GM12892 (cell line): ENCODE results near the gene CLEC16A.

Source experiments
- DNase-seq: peaks from one replicate; pipeline ENCODE4 v3.0.0; 2011; ENCODE audit not compliant: insufficient read length
- FAIRE-seq: peaks from 2 replicates; lab custom pipeline; 2011; peaks lifted over from hg19 to GRCh38; lab: Jason Lieb, UNC
- POLR2A ChIP-seq: IDR thresholded peaks from 2 replicates; pipeline ENCODE4 v1.6.1; 2011; ENCODE audit warnings: low read depth, low read length, control low read depth
- POLR2AphosphoS5 ChIP-seq: IDR thresholded peaks from 2 replicates; pipeline ENCODE4 v1.6.1; 2011; ENCODE audit warnings: low read depth, low read length, control low read depth
- TAF1 ChIP-seq: IDR thresholded peaks from 2 replicates; pipeline ENCODE4 v1.6.1; 2011; ENCODE audit warnings: low read depth, mild to moderate bottlenecking, control low read depth, low read length, borderline replicate concordance

CLEC16A gene

DNA sequence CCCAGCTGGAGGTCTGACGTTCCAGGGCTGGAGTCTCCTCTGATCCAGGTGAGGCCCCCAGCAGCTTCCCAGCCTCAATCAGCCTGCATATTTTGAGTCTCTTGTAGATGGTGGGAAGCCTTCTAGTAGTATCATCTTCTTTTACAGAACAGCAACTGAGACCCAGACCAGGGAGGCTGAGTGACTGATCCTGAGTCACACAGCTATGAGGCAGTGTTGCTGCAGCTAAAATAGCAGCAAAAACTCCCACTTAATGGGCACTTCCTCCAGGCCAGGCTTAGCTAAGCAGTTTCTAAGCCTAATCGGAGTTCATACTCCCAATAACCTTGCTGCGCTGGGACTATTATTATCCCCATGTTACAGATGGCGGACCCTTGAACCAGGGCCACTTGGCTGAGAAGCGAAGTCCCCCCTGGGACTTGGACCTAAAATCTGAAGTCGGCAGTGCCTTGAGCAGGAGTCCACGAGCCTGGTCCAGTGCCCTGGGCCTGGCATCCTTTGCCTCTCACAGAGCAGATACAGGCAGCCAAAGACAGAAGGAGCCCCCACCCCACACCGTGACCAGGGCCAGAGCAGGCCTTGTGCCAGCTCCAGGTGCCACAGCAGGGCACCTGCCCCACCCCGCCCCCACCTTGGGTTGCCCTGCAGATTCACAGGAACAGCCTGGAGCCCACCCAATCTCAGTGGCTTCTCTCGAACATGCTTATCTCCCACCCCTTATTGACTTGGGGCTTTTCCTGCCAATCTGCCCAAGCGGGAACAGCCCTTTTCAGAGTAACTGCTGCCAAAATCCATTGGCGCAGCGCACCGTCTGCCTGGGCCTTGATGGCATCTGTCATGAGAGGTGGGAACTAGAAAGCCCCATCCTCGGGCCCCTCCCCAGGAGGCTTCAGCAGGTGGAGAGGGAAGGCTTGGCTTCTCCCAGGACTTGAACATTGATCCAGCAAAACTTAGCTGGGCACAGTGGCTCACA, 246.5 kb downstream of the CLEC16A start:
- TF ChIP-seq POLR2A (no peak), POLR2AphosphoS5 (no peak), TAF1 (no peak)

DNA sequence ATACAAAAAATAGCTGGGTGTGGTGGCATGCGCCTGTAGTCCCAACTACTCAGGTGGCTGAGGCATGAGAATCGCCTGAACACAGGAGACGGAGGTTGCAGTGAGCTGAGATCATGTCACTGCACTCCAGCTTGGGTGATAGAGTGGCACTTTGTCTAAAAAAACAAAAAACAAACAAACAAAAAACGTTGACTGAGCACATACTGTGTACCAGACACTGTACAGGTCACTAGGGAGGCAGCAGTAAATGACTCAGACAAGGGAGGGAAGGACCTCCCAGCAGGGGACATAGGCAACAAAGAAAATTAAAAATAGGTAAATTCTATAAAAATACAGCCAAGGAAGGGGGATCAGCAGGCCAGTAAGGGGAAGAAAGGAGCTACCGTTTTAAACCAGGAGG, 247.3 kb downstream of the CLEC16A start:
- FAIRE-seq (no peak), DNase-seq (no peak)
- no peak for TF ChIP-seq TAF1

More for the DNA sequence above, 246.5 kb downstream of the CLEC16A start:
- DNase-seq, result no peak
- peak; percentile 84 for FAIRE-seq

DNA sequence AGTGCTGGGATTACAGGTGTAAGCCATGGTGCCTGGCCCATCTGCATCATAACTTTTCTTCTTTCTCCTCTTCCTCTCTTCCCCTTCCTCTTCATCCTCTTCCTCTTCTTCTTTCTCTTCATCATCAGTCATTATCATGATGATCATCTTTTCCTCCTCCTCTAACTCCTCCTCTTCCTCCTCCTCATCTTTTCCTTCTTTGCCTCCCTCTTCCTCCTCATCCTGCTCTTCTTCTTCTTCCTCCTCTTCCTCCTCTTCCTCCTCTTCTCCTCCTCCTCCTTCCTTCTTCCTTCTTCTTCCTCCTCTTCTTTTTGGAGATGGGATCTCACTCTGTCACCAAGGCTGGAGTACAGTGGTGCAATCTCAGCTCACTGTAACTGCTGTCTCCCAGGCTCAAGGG, 249.1 kb downstream of the CLEC16A start:
- FAIRE-seq (no peak), DNase-seq (no peak)
- TF ChIP-seq POLR2AphosphoS5 (no peak), POLR2A (no peak), TAF1 (no peak)

DNA sequence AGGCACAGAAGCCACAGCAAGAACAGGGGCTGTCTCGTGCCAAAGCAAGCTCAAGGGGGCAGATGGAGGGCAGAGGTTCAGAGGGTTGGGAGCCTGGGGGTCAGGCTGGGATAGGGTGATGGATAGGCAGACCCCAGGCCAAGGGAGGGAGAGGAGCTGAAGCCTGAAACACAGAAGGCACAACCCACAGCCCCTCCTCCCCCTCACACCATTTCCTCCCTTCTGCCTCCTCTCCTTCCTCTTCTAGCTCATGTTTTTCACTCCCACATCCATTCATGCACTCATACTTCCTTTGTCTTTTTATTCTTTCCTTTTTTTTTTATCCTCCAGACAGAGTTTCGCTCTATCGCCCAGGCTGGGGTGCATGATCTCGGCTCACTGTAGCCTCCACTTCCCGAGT, 250.5 kb downstream of the CLEC16A start:
- DNase-seq, result no peak
- no peak for TF ChIP-seq TAF1
- TF ChIP-seq POLR2AphosphoS5, result no peak
- TF ChIP-seq POLR2A, result no peak
- no peak for FAIRE-seq

DNA sequence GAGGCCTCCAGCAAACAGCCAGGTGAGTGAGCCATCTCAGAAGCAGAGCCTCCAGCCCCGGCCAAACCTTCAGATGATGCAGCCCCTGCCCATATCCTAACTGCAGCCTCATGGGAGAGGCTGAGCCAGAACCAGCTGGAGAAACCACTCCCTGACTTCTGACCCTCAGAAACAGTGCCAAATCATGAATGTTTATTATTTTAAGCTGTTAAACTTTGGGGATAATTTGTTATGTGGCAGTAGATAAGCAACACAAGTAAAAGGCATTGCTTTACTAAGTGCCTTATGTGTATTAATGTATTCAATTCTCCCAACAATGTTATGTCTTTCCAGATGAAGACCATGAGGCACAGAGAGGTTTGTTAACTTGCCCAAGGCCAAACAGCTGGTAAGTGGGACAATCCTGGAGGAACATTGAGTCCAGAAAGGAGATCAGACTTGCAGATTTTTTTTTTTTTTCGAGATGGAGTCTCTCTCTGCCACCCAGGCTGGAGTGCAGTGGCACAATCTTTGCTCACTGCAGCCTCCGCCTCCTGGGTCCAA, 252.0 kb downstream of the CLEC16A start:
- FAIRE-seq, result no peak
- DNase-seq, result no peak

DNA sequence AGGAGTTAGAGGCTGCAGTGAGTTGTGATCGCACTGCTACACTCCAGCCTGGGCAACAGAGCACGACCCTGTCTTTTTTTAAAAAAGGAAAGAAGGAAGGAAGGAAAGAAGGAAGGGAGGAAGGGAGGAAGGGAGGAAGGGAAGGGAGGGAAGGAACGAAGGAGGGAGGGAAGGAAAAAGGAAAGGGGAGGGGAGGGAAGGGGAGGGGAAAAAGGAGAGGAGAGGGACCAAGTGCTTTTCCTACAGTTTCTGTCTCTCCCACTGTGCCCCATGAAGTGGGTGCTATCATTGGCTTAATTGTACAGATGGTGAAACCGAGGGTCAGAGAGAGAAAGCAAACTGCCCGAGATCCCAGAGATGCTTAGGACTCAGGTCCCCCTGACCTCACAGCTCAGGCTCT, 254.0 kb downstream of the CLEC16A start:
- TF ChIP-seq POLR2A (no peak), POLR2AphosphoS5 (no peak), TAF1 (no peak)
- no peak for FAIRE-seq
- no peak for DNase-seq

More for the DNA sequence above, 252.0 kb downstream of the CLEC16A start:
- TF ChIP-seq POLR2AphosphoS5 (no peak), POLR2A (no peak)

DNA sequence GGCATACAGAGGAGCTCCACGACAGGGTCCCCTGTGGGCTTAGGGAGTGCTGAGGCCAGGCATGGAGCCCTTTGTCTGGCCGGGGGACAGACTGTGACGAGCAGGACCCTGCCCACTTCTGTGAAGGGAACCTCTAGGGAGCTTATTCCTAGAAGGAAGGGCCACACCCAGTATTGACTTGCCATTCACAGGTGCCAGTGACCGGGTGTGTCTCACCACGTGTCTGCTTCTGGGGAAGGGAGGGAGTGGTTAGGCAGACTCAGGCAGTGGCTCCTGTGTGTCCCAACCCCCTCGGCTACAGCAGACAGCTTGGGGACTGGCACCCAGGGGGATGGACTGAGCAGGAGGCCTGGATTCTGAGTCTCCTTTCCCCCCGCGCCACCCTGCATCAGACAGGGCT, 254.5 kb downstream of the CLEC16A start:
- no peak for FAIRE-seq
- DNase-seq, result no peak
- TF ChIP-seq POLR2AphosphoS5 (no peak), POLR2A (no peak), TAF1 (no peak)

DNA sequence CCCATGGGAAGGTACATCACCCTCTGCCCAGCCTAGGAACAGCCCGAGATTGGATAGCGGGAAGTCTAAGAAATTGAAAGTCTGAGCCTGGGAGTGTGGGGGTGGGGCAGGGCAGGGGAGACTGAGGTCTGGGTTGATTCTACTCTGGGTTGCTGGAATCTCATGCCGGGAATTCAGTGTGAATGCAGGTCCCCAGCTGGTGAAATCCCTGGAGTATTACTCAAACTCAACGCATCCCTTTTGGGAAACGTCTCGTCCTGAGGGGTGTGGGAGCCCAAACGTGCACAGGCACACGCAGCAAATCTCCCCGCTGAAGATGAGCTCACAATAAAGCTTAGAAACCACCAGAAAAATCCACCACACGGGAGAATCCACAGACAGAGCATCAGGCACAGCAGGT, 256.2 kb downstream of the CLEC16A start:
- no peak for DNase-seq
- peak; percentile 50 for FAIRE-seq
- TF ChIP-seq TAF1 (no peak), POLR2AphosphoS5 (no peak), POLR2A (no peak)

DNA sequence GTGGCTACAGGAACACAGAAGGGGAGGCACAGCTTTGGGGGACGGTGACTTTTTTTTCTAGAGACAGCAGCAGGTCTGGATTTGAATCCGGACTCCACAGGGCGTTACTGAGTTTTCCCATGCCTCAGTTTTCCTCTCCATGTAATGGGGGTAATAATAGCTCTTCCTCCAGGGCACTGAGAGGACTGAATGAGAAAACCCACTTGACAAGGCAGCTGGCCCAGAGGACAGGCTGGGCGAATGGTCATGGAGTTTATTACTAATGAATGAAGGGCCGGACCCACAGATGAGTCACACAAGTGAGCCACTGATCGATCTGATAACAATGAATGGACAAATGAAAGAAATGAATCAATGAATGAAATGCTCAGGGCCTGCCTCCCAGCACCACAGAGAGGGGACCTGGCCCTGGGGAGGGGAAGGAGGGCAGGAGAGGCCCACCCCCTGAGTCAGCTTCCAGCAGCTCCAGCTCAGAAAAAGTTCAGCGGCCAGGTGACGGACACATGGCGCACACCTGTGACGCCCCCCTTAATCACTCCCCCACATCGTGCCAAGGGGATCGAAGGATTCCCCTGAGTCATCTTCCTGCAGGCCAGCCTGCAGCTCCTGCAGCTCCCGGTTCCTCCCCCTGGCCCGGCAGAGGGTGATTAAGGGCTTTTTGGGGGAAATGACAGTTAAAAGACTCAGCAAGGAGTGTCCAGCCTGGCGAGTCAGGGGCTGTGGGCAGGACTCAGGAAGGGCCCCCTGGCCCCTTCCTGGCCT, 257.3 kb downstream of the CLEC16A start:
- TF ChIP-seq TAF1 (no peak), POLR2A (no peak), POLR2AphosphoS5 (no peak)
- DNase-seq (no peak), FAIRE-seq (no peak)

DNA sequence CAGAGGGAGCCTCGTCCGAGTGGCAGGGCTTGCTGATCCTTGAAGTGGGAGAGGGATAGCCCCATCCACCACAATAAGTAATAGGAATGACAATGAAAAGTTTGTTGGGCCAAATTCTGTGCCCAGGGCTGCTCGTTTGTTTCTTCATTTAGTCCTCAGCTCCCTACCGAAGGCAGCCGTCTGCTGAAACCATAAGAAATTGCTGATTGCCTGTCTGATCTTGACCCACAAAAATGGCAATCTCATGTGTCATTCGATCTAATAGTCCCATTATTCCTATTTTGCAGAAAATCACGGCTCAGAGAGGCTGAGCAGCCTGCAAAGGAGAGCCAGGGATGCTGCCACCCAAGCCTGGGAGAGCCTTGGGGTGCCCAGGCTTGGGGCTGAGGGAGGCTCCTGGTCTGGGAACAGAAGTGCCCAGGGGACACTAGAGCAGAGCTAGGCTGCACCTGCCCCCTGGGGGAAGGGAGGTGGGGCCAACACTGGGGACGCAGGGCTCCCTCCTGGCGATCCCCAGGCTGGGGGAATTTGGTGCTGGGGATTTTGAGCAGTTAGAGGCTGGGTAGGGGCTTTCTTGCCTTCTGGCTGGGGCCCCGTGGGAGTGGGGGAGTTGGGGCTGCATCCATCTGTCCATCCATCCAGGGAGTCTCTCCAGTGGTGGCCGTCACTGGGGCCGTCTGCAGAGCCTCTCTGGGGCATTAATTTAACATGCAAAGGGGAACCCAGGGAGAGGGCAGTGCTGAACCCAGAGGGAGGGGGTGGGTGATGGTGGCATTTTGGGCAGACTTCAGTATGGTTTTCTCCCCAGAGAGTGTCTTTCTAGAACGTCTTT, 258.1 kb downstream of the CLEC16A start:
- TF ChIP-seq TAF1 (no peak), POLR2A (peak; percentile 25; the same call in 1 of the 2 replicates), POLR2AphosphoS5 (peak; percentile 60)
- DNase-seq, result no peak
- FAIRE-seq, result no peak

DNA sequence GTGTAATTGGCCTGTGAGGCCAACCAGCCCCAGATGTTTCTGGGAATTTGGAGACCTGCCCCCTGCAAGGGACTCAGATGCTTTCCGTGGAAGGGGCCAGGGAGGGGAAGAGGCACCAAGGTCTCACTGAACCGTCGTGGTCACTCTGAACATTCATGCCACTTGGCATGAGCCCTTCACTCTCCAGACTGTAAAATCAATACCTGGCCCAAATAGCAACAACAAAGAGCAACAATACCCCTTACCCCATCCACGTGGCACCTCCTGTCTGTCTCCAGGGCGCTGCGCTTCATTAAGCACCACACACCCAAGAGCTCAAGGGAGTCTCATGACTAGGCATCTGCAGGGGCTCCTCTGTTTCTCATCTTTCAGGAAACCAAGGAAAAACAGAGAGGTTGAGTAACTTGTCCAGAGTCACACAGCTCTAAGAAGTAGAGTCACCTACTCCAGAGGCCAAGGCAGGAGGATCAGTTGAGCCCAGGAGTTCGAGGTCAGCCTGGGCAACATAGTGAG, 258.8 kb downstream of the CLEC16A start:
- TF ChIP-seq TAF1 (no peak), POLR2AphosphoS5 (no peak; the same call in 1 of the 2 replicates), POLR2A (no peak)
- FAIRE-seq, result no peak
- DNase-seq, result no peak
